Keratinocyte (primary cell): Measurements from ENCODE around the gene UVSSA.

Experiments used
- EZH2 ChIP-seq: IDR thresholded peaks from one replicate; pipeline ENCODE4 v1.6.1; 2012; ENCODE audit warnings: inconsistent platforms, mild to moderate bottlenecking, low read length, moderate library complexity
- TF ChIP-seq, protein P1 (sequence below), 3 experiments: IDR thresholded peaks in 1 of 3; conservative IDR thresholded peaks in 1 of 3; optimal IDR thresholded peaks in 1 of 3; 2 replicates in 2 of 3; 3 replicates in 1 of 3; pipeline versions ENCODE3 to v1.5.1; 2011; ENCODE audit warnings: low read length in 3 of 3, mild to moderate bottlenecking in 3 of 3, moderate library complexity in 2 of 3, control low read depth in 1 of 3, inconsistent platforms in 1 of 3; ENCODE audit not compliant: insufficient read depth in 2 of 3; ENCODE audit errors: extremely low read depth in 1 of 3

DNA sequence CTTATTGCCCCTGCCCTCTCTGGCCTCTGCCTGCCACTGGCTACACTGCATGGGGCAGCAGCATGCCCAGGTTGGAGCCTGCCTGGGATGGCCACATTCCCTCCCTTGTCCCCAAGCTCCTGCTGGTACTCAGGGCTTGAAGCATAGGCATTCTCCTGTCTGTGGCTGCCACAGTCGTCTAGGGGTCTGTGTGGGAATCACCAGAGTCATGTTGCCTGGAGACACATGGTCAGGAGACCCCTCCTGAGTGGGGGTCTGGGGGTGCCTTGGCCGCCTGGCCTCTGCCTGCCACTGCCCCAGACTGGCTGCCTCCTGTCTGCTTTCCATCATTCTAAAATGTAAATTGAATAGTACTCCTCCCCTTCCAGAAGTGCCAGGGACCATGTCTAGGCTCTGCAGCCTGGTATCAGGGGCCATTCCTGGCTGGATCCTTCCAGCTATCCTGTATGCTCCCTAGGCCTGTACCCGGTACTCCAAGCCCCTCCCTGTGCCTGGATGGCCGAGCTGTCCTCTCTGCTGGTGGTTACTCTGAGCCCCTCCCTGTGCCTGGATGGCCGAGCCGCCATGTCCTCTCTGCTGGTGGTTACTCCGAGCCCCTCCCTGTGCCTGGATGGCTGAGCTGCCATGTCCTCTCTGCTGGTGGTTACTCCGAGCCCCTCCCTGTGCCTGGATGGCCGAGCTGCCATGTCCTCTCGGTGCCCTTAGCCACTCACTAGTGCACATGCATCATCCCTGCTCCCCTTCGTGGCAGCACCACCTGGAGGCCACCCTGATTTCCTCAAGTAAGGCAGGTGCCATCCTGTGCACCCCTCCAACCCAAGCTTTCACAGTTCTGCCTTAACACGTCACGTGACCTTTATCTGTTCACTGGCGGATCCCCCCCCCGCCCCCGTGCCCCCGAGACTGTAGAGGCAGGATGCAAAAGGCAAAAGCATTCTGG is 64.7 kb downstream of the UVSSA start:
- TF ChIP-seq, protein P1, sequence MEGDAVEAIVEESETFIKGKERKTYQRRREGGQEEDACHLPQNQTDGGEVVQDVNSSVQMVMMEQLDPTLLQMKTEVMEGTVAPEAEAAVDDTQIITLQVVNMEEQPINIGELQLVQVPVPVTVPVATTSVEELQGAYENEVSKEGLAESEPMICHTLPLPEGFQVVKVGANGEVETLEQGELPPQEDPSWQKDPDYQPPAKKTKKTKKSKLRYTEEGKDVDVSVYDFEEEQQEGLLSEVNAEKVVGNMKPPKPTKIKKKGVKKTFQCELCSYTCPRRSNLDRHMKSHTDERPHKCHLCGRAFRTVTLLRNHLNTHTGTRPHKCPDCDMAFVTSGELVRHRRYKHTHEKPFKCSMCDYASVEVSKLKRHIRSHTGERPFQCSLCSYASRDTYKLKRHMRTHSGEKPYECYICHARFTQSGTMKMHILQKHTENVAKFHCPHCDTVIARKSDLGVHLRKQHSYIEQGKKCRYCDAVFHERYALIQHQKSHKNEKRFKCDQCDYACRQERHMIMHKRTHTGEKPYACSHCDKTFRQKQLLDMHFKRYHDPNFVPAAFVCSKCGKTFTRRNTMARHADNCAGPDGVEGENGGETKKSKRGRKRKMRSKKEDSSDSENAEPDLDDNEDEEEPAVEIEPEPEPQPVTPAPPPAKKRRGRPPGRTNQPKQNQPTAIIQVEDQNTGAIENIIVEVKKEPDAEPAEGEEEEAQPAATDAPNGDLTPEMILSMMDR (optimal IDR thresholded peaks at IDR 0.05 in 1 of 3, IDR thresholded peaks at IDR 0.05 in 1 of 3, conservative IDR thresholded peaks at IDR 0.05 in 1 of 3; ENCODE audit: extremely low read depth in 1 of 3, insufficient read depth in 2 of 3, low read length in 3 of 3), result no peak
- no peak for TF ChIP-seq EZH2
